T-cell (primary cell): ENCODE data around the gene ACHE. TPM values are rescaled to one million over a fixed set of nuclear protein-coding genes. Genes with fewer than 3 reads are reported as not detected.

Experiments used
- ATAC-seq, 4 experiments: fragments of 200-7000 bp in 3 of 4; fragments of 150-1000 bp in 1 of 4; cut with Tn5 transposase; replicated peaks in 1 of 4; 1 replicate in 3 of 4; 2 replicates in 1 of 4; pipeline ENCODE4 v1.10.0; 2021; ENCODE audit warnings: moderate library complexity in 3 of 4, mild to moderate bottlenecking in 2 of 4, moderate number of reproducible peaks in 1 of 4
- CTCF ChIA-PET, 2 donors: fragments of 300-600 bp; sonication (Branson Sonifier 250); formaldehyde crosslinking; loops; one replicate each; lab custom pipeline; 2022; ENCODE audit warnings: antibody characterized with exemption in 2 of 2; lab: Charles Lee
- POLR2A ChIA-PET, 2 donors: fragments of 300-600 bp; sonication (Branson Sonifier 250); formaldehyde crosslinking; loops; one replicate each; lab custom pipeline; 2022; ENCODE audit warnings: antibody characterized with exemption in 2 of 2; lab: Charles Lee
- DNase-seq, 35 experiments: peaks; one replicate each; pipeline versions ENCODE4 v3.0.0 to v3.0.0-alpha.2; 2013 to 2023
- H3K27ac ChIP-seq: one replicate; pipeline ENCODE4 v1.5.1; 2013; ENCODE audit warnings: low read length
- H3K27me3 ChIP-seq, 2 experiments: replicated peaks in 1 of 2; 1 replicate in 1 of 2; 2 replicates in 1 of 2; pipeline versions ENCODE4 v1.6.1 to v1.7.0; 2013; ENCODE audit warnings: low read length in 1 of 2, mixed read lengths in 1 of 2; ENCODE audit not compliant: control insufficient read depth in 2 of 2, insufficient read depth in 2 of 2; ENCODE audit errors: extremely low read depth in 1 of 2
- H3K36me3 ChIP-seq, 2 donors: 1 replicate in 1 of 2; 2 replicates in 1 of 2; pipeline versions ENCODE4 v1.6.1 to v1.7.0; 2013; ENCODE audit warnings: low read length in 1 of 2; ENCODE audit not compliant: control insufficient read depth in 2 of 2, insufficient read depth in 1 of 2; ENCODE audit errors: extremely low read depth in 1 of 2
- H3K4me1 ChIP-seq, 2 experiments: 1 replicate in 1 of 2; 2 replicates in 1 of 2; pipeline versions ENCODE4 v1.6.1 to v1.7.0; 2013; ENCODE audit warnings: low read length in 2 of 2, mixed read lengths in 1 of 2; ENCODE audit not compliant: insufficient read depth in 2 of 2, control insufficient read depth in 1 of 2; ENCODE audit errors: extremely low read depth in 1 of 2
- H3K4me3 ChIP-seq, 2 donors: 1 replicate in 1 of 2; 2 replicates in 1 of 2; pipeline versions ENCODE4 v1.5.1 to v1.7.0; 2013; ENCODE audit warnings: mild to moderate bottlenecking in 2 of 2, low read length in 1 of 2, moderate library complexity in 1 of 2; ENCODE audit not compliant: control insufficient read depth in 1 of 2; ENCODE audit errors: extremely low read depth in 1 of 2
- H3K9me3 ChIP-seq: 2 replicates; pipeline ENCODE4 v1.7.0; 2013
- H3K27ac Mint-ChIP-seq, 2 donors: one replicate each; pipeline ENCODE4 v1.8.0; 2020 to 2021; ENCODE audit warnings: mild to moderate bottlenecking in 2 of 2, mixed read lengths in 2 of 2
- H3K27me3 Mint-ChIP-seq, 2 donors: one replicate each; pipeline ENCODE4 v1.8.0; 2021 to 2022; ENCODE audit warnings: mixed read lengths in 2 of 2
- H3K36me3 Mint-ChIP-seq: one replicate; pipeline ENCODE4 v1.8.0; 2021; ENCODE audit warnings: mixed read lengths
- H3K4me1 Mint-ChIP-seq, 3 donors: one replicate each; pipeline ENCODE4 v1.8.0; 2020 to 2022; ENCODE audit warnings: mixed read lengths in 3 of 3, mild to moderate bottlenecking in 1 of 3
- H3K4me3 Mint-ChIP-seq, 3 donors: one replicate each; pipeline ENCODE4 v1.8.0; 2020 to 2022; ENCODE audit warnings: mild to moderate bottlenecking in 3 of 3, mixed read lengths in 3 of 3, moderate library complexity in 3 of 3
- H3K9me3 Mint-ChIP-seq, 3 donors: one replicate each; pipeline ENCODE4 v1.8.0; 2020 to 2022; ENCODE audit warnings: mixed read lengths in 3 of 3
- WGBS: methylation state at CpG from one replicate; pipeline ENCODE4 v1.1.5; 2013; ENCODE audit warnings: missing lambda C conversion rate; ENCODE audit not compliant: insufficient coverage; 5-methylcytosine and 5-hydroxymethylcytosine counted together
- total RNA-seq, 35 experiments: library from RNA in 6 of 35; stranded (reverse) in 6 of 35; fragments of 120-200 nt in 1 of 35; gene quantifications; one replicate each; pipeline versions ENCODE4 v1.2.1 to v1.2.4 and lab custom pipeline; 2013 to 2026

The ACHE gene
- total RNA-seq, 5 donors from 2014 or later (not counting 1 experiment from before 2014, with no cell fraction given) = 0.13 to 0.84 (median 0.44) TPM

DNA sequence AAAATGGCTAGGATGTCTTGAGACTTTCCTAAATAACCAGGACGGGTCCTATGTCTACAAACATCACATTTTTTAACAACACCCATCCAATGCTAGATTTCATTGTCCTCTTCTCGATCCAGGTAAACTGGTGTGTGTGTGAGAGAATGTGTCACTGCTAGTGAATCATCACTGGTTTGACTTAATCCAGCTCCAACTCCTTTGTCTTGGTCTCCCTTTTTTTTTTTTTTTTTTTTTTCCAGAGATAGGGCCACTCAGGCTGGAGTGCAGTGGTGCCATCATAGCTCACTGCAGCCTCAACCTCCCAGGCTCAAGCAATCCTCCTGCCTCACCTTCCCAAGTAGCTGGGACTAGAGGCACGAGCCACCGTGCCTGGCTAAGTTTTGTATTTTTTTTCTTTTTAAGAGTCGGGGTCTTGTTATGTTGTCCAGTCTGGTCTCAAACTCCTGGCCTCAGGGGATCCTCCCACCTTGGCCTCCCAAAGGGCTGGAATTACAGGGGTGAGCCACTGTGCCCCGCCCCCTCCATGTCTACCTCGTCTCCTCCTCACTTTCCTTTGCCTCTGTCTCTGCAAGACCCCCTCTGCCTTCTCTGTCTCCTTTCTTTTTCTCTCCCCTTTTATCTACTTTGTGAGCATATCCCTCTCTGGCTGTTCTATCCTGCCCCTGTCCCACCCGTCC, 4.0 kb downstream of the ACHE start:
- peaks cover 2 to 11% of the 10 kb centered on the region in 2 donors for H3K36me3 ChIP-seq
- H3K9me3 ChIP-seq = no peaks in the 10 kb centered on the region
- H3K9me3 Mint-ChIP-seq = no peaks in the 10 kb centered on the region
- no peak for ATAC-seq
- H3K36me3 Mint-ChIP-seq = peaks cover 14% of the 10 kb centered on the region
- no peak overlapping the region for H3K27ac ChIP-seq
- CTCF ChIA-PET = interaction anchor here in 1 of 2 donors (0.6 to 0.7 kb wide), 3 partner anchors 186 to 422 kb away, joined by 3 to 6 read pairs (median 3); partner anchors contain the start of gene POP7
- H3K4me1 Mint-ChIP-seq = peaks cover 32 to 42% (median 35%) of the 10 kb centered on the region in 3 donors
- no peak for DNase-seq
- H3K4me1 ChIP-seq = peaks cover 21 to 63% of the 10 kb centered on the region in 2 experiments
- H3K4me3 Mint-ChIP-seq = peak overlapping the region; percentile 43 to 79 (median 72)
- WGBS = 78% methylated on average over 3 of the region's 8 CpGs
- H3K27me3 Mint-ChIP-seq = peaks cover 24 to 38% of the 10 kb centered on the region in 2 donors
- H3K27ac Mint-ChIP-seq = peak overlapping the region in 1 of 2 donors; percentile 36
- POLR2A ChIA-PET = interaction anchor here in 1 of 2 donors (0.5 kb wide), 1 partner anchor 259 kb away, joined by 4 read pairs; no protein-coding TSS in a partner anchor
- H3K27me3 ChIP-seq = peaks cover 3 to 63% of the 10 kb centered on the region in 2 experiments
- no peak overlapping the region for H3K4me3 ChIP-seq

DNA sequence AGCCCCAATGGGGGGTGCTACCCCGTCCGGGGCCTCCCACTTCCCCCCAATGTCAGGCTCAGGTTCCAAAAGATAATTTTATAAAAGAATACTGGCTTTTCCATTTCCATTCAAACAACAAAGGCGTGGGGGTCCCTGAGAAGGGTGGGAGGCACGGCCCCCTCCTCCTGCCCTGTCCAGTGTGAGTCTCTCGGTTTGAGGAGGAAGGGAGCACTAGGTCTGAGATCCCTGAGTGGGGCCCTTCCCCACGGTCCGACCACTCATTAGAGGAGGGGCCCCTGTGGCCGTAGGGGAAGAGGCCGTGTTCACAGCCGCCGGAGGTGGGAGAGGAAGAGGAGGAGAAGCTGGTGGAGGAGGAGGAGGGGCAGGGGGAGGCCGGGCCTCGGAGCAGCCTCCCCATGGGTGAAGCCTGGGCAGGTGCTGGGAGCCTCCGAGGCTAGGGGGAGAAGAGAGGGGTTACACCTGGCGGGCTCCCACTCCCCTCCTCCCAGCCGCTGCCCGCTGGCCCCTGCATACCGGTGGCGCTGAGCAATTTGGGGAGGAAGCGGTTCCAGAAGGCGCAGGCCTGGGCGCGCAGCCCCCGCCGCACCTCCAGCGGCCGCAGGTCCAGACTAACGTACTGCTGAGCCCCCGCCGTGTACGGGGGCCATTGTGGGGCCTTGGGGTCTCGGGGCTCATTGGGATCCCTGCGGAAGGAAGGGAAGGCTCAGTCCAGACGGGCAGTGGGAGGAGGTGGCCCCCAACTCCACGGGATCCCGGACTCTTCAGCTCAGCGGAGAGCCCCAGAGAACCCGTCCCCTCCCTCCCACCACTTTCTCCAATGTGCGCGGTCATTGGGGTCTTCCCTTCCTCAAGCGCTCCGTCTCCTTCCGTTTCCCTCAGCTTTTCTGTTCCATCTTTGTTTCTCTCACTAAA, 4.8 kb downstream of the ACHE start:
- 26% methylated on average over 20 of the region's 43 CpGs for WGBS
- Mint-ChIP-seq H3K27me3 (peaks cover 19 to 32% of the 10 kb centered on the region in 2 donors), H3K4me1 (peaks cover 29 to 42% (median 32%) of the 10 kb centered on the region in 3 donors), H3K9me3 (no peaks in the 10 kb centered on the region), H3K4me3 (peak overlapping the region; percentile 79 to 83 (median 81)), H3K27ac (peak overlapping the region in 1 of 2 donors; percentile 36), H3K36me3 (peaks cover 22% of the 10 kb centered on the region)
- ATAC-seq (no peak), DNase-seq (no peak)
- Histone ChIP-seq H3K27me3 (peaks cover 0 to 55% of the 10 kb centered on the region in 2 experiments), H3K9me3 (no peaks in the 10 kb centered on the region), H3K4me1 (peaks cover 16 to 63% of the 10 kb centered on the region in 2 experiments), H3K36me3 (peaks cover 10 to 19% of the 10 kb centered on the region in 2 donors), H3K4me3 (peak overlapping the region; percentile 38 to 70), H3K27ac (no peak overlapping the region)
- ChIA-PET POLR2A (interaction anchor here in 1 of 2 donors (1.3 kb wide), 1 partner anchor 16 kb away, joined by 21 read pairs; the partner anchor contains the start of gene SRRT), CTCF (interaction anchor here (0.6 to 1.6 kb wide), 6 partner anchors 15 to 422 kb away, joined by 3 to 15 read pairs (median 6); partner anchors contain the start of genes POP7 (in 1 of the 2), SLC12A9 (in 1 of the 2) and SRRT (in 1 of the 2))

DNA sequence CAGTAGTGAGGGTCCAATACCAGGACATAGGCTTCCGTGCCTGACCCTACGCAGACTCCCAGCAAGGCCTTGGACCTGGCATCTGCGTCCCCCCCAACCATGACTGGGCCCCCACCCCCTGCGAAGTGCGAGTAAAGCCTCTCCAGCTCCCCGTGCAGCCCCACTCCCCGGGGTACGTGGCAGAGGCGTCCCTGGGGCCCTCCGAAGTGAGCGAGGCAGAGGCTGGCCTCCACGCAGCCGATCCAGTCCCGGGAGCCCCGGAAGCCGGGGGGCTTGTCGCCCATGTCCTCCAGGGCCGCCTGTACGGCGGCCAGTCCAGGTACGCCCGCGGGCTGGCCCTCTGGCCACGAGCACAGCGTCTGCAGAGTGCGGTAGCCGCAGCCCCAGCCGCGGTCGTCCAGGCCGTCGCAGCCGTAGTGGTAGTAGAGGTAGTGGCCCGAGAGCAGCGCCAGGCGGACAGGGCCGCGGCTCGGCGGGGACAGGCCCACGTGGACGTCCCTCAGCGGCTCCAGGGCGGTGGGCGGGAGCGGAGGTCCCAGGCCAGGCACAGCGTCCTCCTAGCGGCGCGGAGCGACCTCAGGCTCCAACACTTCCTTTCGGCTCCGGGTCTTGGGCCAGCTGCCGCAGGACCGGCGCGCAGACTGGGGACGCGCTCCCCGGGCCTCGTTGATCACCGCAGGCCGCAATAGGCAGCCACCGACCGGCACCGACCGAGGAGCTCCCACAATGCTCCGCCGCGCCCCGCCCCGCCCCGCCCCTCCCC, 6.5 kb downstream of the ACHE start, which contains the start of gene UFSP1:
Gene UFSP1, minus strand, starts transcription at position 728 of the 763 bp plus-strand sequence. Its CDS starts 444 bp downstream, at position 284.
- Mint-ChIP-seq H3K4me1 (peaks cover 31 to 53% (median 32%) of the 10 kb centered on the region in 3 donors), H3K27ac (peak within 1 kb of the TSS; percentile 94 to 96), H3K4me3 (peak within 1 kb of the TSS; percentile 79 to 83 (median 81)), H3K9me3 (no peaks in the 10 kb centered on the region), H3K36me3 (peaks cover 39% of the 10 kb centered on the region), H3K27me3 (peaks cover 16 to 28% of the 10 kb centered on the region in 2 donors)
- no peaks in the 10 kb centered on the region for H3K9me3 ChIP-seq
- WGBS = 5% methylated on average over 57 of the region's 73 CpGs
- CTCF ChIA-PET = interaction anchor here (0.6 to 1.6 kb wide), 10 partner anchors 11 to 1505 kb away, joined by 3 to 15 read pairs (median 5); partner anchors contain the start of genes POP7 (in 1 of the 2), SLC12A9 (in 1 of the 2) and SRRT (in 1 of the 2)
- DNase-seq (no peak), ATAC-seq (peak in 2 of 4 experiments; percentile 31 to 40)
- H3K36me3 ChIP-seq = peaks cover 13 to 36% of the 10 kb centered on the region in 2 donors
- H3K27ac ChIP-seq = peak within 1 kb of the TSS; percentile 88
- POLR2A ChIA-PET = interaction anchor here (0.5 to 1.3 kb wide), 8 partner anchors 14 to 1857 kb away, joined by 3 to 21 read pairs (median 3); partner anchors contain the start of genes SRRT (in 2 of the 2), PPP1R35 (in 1 of the 2) and ZCWPW1 (in 1 of the 2)
- H3K4me1 ChIP-seq = peaks cover 16 to 65% of the 10 kb centered on the region in 2 experiments
- H3K4me3 ChIP-seq = peak within 1 kb of the TSS; percentile 70
- peaks cover 0 to 41% of the 10 kb centered on the region in 2 experiments for H3K27me3 ChIP-seq

DNA sequence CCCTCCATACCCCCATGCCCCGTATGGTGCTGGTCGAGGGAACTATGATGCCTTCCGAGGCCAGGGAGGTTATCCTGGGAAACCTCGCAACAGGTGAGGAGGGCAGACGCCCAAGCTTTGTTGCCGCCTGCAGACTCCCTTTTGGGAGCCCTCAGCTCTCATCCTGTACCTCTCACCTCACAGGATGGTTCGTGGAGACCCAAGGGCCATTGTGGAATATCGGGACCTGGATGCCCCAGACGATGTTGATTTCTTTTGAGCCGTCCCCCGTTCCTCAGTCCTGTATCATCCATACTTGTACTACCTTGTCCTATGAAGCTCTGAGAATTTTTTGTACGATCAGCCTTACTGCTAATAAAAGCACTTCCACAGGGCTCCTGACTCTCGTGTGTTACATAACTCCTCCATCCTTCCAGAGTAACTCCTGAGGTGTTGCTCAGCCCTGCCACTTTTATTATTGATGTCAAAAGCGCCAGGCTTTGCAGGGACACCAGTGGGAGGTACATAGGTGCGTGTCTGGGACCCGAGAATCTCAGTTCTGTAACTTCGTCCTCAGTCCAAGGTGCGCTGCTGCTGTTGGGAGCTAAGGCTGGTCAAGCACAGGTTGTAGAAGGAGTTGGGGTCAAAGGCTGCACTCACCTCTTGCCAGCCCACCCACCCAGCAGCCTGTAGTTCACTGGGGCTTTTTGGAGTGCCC, 7.2 kb downstream of the ACHE start:
- ATAC-seq (no peak), DNase-seq (no peak)
- H3K27me3 ChIP-seq = peaks cover 0 to 34% of the 10 kb centered on the region in 2 experiments
- H3K9me3 ChIP-seq = no peaks in the 10 kb centered on the region
- H3K36me3 ChIP-seq = peaks cover 18 to 44% of the 10 kb centered on the region in 2 donors
- H3K4me1 ChIP-seq = peaks cover 16 to 69% of the 10 kb centered on the region in 2 experiments
- ChIA-PET CTCF (interaction anchor here in 1 of 2 donors (0.6 kb wide), 1 partner anchor 236 kb away, joined by 6 read pairs; no protein-coding TSS in a partner anchor), POLR2A (interaction anchor here in 1 of 2 donors (0.5 kb wide), 1 partner anchor 452 kb away, joined by 6 read pairs; the partner anchor contains the start of gene PPP1R35)
- peak overlapping the region; percentile 70 for H3K4me3 ChIP-seq
- H3K36me3 Mint-ChIP-seq = peaks cover 45% of the 10 kb centered on the region
- H3K9me3 Mint-ChIP-seq = no peaks in the 10 kb centered on the region
- H3K27me3 Mint-ChIP-seq = peaks cover 12 to 20% of the 10 kb centered on the region in 2 donors
- peak overlapping the region; percentile 94 to 96 for H3K27ac Mint-ChIP-seq
- peaks cover 33 to 53% (median 39%) of the 10 kb centered on the region in 3 donors for H3K4me1 Mint-ChIP-seq
- peak overlapping the region; percentile 88 for H3K27ac ChIP-seq
- WGBS = 81% methylated on average over 8 of the region's 18 CpGs
- H3K4me3 Mint-ChIP-seq = peak overlapping the region; percentile 79 to 83 (median 81)
